Epithelial cell of prostate (primary cell): ENCODE measurements around the gene RSPH6A.
A peak's percentile ranks its signal among the peaks of the same experiment; 100 is the strongest.
"Not testable (repeated sequence)": the region's sequence is repeated elsewhere in the genome, so short reads cannot be mapped to it uniquely, and the experiment has no call there.

Source experiments
- DNase-seq: peaks from one replicate; pipeline ENCODE4 v3.0.0-alpha.2; 2011; ENCODE audit warnings: low read depth, low spot score
- H3K27ac ChIP-seq: fragments of 450-650 bp; 2 replicates; pipeline ENCODE4 v1.5.1; 2017; ENCODE audit warnings: mild to moderate bottlenecking

Gene RSPH6A

GRCh38 chr19:45804959-45805230, 10.2 kb downstream of the RSPH6A start:
- DNase-seq: no peak
- no peak overlapping the region for H3K27ac ChIP-seq

- H3K27ac ChIP-seq: no peak overlapping the region
- no peak for DNase-seq
These were observed 10.8 kb downstream of the RSPH6A start for GRCh38 chr19:45804140-45804958.

GRCh38 chr19:45801603-45802175, 13.4 kb downstream of the RSPH6A start:
- no peak for DNase-seq
- H3K27ac ChIP-seq: no peak overlapping the region

- no peak overlapping the region for H3K27ac ChIP-seq
- no peak for DNase-seq
These were observed 15.0 kb downstream of the RSPH6A start for GRCh38 chr19:45800070-45800553.

- DNase-seq, H3K27ac ChIP-seq: not testable (repeated sequence)
These were observed 15.6 kb downstream of the RSPH6A start for GRCh38 chr19:45799541-45799940.

- no peak for DNase-seq
- H3K27ac ChIP-seq: no peak overlapping the region
These were observed 16.1 kb downstream of the RSPH6A start for GRCh38 chr19:45798995-45799517.

GRCh38 chr19:45794627-45795026, 20.5 kb downstream of the RSPH6A start:
- no peak overlapping the region for H3K27ac ChIP-seq
- no peak for DNase-seq

GRCh38 chr19:45793876-45794275, 21.2 kb downstream of the RSPH6A start:
- no peak for DNase-seq

GRCh38 chr19:45793178-45793564, 21.9 kb downstream of the RSPH6A start:
- no peak overlapping the region for H3K27ac ChIP-seq
- DNase-seq: no peak

More at GRCh38 chr19:45793876-45794275, 21.2 kb downstream of the RSPH6A start:
- no peak overlapping the region for H3K27ac ChIP-seq

- peak; percentile 83 for DNase-seq
- peak within 1 kb of the TSS; percentile 39 for H3K27ac ChIP-seq
These were observed 22.5 kb downstream of the RSPH6A start, which contains the start of gene DMWD for GRCh38 chr19:45792470-45793177. TSS of gene DMWD (minus strand) at chr19:45792845. CDS start at chr19:45792756, 89 bp downstream.

GRCh38 chr19:45791744-45792469, 23.2 kb downstream of the RSPH6A start:
- DNase-seq: no peak
- peak overlapping the region; percentile 39 for H3K27ac ChIP-seq

GRCh38 chr19:45790942-45791341, 24.2 kb downstream of the RSPH6A start:
- DNase-seq: no peak
- H3K27ac ChIP-seq: no peak overlapping the region

GRCh38 chr19:45789035-45789786, 25.9 kb downstream of the RSPH6A start:
- no peak overlapping the region for H3K27ac ChIP-seq
- DNase-seq: no peak

- DNase-seq: no peak
- no peak overlapping the region for H3K27ac ChIP-seq
These were observed 28.6 kb downstream of the RSPH6A start for GRCh38 chr19:45786533-45786894.

GRCh38 chr19:45785781-45786532, 29.2 kb downstream of the RSPH6A start:
- no peak overlapping the region for H3K27ac ChIP-seq
- DNase-seq: no peak

- no peak overlapping the region for H3K27ac ChIP-seq
- no peak for DNase-seq
These were observed 30.0 kb downstream of the RSPH6A start for GRCh38 chr19:45785097-45785496.

GRCh38 chr19:45784096-45784495, 31.0 kb downstream of the RSPH6A start:
- DNase-seq: no peak
- no peak overlapping the region for H3K27ac ChIP-seq

GRCh38 chr19:45782820-45783785, 32.0 kb downstream of the RSPH6A start:
- peak overlapping the region; percentile 24 for H3K27ac ChIP-seq
- DNase-seq: no peak
